OCI-M2 (cell line): Measurements from ENCODE around the gene PAM.

Source experiments
- DNase-seq: peaks from one replicate; lab custom pipeline; 2025; ENCODE audit not compliant: unreplicated experiment; lab: John Stamatoyannopoulos, UW

Gene PAM

DNA sequence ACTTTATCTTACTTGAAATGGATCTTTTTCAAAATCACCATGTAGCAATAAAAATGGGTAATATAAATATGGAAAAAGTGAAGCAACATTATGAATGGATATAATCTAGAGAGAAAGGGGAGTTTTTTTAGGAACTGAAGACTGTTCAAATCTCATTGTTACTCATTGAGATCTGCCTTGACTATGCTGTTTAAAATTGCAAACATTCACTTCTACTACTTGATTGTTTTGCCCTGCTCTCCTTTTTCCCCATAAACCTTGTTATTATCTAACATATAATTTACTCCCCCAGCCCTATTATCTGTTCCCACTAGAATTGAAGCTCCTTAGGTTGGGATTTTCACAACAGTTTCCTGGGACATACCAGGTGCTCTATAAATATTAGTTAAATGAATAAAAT is 22.0 kb downstream of the PAM start:
- no peak for DNase-seq

DNA sequence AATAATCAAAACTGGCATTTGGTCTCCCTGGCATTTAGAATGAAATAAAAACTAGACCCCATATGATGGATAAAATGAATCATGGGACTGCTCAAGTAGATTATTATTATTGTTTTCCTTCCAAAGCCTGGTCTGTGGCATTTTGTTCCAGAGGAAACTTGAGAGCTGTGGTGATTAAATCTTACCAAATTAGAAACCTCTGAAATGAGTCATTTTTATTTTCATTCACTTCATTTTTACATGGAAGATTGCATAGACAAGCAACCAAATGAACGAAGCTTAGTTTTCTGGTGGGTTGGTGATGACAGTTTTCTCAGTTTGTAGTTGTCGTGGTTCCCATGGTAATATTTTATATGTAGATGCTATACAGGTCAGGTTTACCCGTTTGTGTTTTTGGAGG is 23.4 kb downstream of the PAM start:
- DNase-seq: no peak

DNA sequence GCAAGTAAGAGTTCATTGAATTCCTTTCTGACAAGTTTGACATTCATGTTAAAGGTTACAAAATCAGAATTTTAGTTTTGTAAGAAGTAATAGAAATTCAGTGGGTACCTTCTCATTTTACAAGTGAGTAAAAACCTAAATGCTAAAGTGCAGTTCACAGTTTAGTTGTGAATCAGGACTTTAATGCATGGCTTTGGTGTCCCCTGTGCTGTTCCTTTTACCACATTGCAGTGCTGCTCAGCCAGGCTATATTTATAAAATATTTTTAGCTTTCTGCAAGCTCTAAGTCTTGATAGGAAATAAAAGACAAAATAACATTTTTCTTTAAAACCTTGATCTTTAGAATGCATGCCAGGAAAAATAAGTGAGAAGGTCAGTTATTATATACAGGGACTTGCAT is 26.3 kb downstream of the PAM start:
- no peak for DNase-seq

DNA sequence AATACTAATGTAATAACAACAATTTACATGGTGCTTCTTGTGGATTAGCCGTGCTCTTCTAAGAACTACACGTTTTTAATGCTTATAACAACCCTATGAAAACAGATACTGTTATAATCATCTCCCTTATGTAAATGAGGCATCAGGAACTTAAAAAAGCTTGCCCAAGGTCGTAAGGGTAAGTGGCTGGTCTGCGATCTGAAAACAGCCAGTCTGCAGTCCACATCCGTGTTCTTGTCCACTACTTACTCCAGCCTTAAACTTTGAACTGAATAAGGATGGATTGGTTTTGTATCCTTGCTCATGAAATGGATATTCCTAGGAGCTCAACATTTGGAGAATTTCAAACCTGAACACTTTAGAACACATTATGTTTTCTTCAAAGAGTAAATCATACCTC is 26.7 kb downstream of the PAM start:
- DNase-seq: no peak

DNA sequence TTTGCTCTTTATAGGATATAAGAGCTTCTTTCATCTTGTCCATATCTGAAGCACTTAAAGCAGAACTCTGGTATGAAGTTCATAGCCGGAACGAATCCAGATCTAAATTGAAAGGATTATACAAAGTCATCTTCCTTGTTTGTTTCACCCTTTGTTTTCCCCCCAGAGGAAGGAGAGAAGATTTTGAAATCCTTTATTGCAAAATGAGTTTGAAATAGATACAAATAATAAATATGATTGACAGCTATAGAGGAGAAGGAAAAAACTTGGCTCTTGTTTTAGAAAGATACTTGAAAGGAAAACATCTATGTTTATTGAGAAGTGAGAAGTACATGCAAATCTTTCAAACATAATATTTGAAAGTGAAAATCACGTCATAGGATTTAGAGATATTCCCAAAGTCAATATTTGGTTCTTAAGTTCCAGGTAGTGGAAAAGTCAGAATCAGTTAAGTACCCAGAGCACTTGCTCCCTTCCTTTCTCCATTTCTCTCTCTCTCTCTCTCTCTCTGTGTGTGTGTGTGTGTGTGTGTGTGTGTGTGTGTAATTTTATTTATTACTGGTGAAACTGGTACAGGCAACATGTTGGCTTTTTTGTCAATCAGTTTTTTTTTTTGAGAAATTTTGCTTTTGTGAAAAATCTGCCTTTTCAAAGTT is 27.2 kb downstream of the PAM start:
- DNase-seq: no peak

DNA sequence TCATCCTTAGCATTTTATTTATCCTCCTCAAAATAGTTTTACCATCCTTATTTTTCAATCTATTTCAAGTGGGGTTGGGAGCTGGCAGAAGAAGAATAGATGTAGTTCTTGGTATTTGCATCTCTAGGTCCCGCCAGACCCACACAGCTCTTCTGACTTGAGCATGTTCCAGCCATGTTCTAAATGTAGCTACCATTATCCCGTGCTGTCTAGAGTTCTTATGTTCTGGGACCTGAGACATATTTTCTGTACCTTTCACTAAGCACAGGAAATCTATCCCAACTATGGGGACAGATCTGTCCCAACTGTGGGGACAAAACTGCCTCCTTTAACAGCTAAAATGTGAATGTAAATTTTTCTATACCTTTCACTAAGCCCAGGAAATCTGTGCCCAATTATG is 32.0 kb downstream of the PAM start:
- DNase-seq: no peak

DNA sequence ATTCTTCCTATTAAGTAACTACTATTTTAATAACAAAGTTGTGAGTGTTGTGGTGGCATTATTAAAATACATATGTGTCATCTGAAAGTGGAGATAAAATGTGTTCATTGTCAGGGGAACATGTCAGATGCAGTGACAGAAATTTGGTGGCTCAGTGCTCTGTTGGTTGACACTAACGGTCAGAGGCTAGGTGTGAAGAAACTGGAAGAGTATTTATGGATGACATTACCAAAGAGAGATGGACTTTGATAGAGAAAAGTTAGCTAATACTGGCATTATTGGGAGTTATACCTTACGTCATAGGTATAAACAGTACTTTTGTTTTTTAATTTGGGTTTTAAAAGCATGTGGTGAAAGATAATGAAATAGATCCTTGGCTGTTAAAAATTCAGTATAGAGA is 33.7 kb downstream of the PAM start:
- DNase-seq: no peak

DNA sequence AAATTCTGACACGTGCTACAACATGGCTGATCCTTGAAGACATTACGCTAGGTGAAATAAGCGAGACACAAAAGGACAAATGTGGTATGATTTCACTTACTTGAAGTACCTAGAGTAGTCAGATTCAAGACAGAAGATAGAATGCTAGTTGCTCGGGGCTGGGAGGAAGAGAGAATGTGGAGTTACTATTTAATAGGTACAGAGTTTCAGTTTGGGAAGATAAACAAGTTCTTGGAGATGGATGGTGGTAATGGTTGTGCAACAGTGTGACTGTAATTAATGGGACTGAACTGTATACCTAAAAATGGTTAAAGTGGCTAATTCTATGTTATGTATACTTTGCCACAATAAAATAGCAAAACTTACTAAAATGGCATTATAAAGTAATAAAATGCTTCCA is 34.4 kb downstream of the PAM start:
- DNase-seq: no peak

DNA sequence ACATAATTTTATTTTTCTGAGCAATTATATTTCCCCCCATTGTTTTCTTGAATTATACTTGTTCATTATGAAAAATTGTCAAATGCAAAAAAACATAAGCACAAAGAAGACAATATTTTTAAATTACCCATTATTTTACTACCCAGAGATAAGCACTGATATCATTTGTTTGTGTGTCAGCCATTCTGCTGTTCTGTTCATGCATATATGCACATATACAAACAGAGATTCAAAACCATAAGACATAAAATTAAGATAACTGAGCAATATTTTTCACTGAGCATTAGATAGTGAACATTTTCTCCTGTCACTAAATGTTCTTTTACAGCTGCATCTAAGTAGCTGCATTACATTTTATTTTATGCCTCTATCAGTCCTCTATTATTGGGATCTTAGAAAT is 35.6 kb downstream of the PAM start:
- no peak for DNase-seq

DNA sequence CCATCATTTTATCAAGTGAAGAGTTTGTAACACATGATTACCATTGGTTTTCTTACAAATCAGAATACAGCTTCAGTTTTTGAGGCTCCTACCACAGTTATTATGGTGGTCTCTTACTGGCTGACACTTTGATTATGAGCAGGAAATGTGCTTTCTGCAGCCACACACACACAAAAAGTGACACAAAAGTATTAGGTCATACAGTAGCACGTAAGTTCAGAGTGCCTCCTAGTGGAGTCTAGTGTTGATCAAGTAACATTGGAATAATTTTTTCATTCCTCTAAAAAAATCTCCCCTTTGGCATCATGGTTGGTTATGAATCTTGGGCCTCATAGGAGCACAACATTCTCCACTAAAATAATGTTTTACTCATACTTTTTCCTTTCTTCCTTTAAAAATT is 37.6 kb downstream of the PAM start:
- DNase-seq: no peak

DNA sequence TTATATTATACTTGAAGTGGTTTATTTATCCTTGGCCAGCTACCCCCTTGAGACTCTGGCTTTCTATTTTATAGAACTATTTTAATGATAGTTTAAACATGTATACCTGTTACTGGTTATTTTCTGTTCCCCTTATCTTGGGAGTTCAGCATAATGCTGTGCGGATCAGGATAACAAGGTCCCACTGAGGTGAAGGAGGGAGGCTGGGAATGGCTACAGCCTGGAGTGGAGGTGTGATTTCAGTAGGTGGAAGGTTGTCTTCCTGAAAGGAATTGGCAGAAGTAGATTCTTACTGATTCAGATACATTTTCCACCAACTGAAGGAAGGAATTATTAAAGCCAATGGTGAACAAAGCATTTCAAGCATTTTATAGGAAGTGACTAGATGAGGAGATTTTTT is 38.9 kb downstream of the PAM start:
- DNase-seq: no peak

DNA sequence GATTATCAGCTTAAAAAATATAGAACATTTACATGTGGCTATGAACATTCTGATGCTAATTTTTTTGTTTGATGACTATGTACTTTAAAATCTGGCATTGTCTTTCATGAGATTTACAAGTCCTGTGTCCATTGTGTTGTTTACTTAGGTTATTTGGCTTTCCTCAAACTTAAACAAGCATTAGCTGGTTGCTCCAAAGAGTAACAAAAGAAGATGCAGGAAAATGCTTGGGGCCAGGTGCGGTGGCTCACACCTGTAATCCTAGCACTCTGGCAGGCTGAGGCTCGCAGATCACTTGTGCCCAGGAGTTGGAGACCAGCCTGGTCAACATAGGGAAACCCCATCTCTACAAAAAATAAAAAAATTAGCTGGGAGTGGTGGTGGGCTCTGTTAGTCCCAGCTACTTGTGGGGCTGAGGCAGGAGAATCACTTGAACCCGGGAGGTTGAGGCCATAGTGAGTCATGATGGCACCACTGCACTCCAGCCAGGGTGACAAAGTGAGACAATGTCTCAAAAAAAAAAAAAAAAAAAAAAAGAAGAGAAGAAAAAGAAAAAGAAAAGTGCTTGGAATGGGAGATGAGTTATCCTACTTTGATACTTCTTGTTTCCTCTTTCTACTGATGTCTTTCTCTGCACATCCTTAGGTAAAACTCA is 39.7 kb downstream of the PAM start:
- no peak for DNase-seq

DNA sequence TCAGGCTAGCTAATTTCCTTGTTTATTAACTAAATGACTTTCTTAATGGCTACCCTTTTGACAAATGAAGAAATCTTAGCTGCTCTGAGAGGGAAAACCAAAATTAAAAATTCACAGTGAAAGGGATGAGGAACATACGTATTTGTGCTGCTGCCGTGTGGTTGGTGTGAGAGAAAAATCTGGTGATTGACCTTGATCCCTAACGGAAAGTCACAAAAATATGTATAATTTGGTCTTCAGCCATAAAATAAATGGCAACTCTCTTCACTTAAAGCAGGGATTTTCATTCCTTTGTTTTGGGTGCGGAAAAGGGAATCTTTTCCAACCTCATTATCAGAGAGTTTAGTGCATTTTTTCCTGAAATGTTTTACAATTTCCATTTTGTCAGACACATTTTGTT is 40.4 kb downstream of the PAM start:
- no peak for DNase-seq

DNA sequence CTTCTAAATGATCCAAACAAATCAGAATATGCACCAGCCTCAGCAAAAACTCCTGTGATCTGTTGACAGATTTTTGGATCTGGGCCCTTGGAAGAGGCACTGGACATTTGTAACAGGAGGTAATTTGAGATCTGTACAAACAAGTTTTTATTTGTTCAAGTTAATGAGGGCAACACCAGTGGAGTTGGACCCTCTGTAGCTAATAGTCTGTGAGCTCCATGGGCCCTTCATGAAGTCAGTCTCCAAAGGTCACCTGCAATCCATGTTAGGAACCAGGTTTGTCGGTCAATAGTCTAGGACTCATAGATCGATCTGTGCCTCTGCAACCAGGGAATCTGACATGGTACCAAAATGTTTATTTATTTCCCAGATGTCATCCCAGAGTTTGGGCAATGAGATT is 40.9 kb downstream of the PAM start:
- no peak for DNase-seq

DNA sequence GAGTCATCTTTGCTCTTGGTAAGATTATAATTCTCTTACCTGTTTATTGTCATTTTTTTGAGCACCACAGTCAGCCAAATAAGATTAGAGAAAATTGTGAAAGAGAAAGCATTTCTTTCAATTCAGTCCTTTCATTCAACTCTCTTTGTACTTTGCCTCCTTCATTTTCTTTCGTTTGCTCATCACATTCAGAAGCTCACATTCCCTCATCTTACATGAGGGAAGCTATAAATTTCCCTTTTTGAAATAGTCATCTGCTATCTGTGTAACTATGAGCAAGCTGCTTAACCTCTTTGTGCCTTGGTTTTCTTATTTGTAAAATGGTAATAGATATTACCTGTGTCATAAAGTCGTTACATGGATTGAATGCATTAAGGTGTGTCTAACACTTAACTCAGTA is 41.4 kb downstream of the PAM start:
- DNase-seq: no peak

DNA sequence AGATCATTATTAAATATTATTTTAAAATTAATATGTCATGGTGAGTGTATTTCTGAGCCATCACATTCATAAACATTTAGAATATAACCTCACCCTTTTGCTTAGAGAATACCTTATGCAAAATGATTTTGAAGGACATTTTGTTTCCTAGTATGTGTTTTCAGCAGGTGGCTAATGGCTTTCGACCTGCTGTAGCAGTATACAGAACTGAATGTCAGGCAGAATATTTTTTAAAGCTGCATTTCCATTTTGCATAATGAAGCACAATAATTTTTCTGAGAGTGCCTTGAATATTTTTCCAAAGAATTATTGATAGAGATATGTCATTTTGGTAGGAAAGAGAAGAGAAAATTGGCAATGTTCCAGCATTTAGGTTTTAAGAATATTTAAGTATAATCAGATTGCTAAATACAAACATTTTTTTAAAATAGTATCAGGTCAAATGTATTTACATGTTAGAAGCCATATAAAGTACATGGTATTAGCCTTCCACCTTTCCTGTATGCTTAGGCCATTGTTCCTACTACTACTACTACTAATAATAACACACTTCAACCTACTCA is 42.3 kb downstream of the PAM start:
- DNase-seq: no peak

DNA sequence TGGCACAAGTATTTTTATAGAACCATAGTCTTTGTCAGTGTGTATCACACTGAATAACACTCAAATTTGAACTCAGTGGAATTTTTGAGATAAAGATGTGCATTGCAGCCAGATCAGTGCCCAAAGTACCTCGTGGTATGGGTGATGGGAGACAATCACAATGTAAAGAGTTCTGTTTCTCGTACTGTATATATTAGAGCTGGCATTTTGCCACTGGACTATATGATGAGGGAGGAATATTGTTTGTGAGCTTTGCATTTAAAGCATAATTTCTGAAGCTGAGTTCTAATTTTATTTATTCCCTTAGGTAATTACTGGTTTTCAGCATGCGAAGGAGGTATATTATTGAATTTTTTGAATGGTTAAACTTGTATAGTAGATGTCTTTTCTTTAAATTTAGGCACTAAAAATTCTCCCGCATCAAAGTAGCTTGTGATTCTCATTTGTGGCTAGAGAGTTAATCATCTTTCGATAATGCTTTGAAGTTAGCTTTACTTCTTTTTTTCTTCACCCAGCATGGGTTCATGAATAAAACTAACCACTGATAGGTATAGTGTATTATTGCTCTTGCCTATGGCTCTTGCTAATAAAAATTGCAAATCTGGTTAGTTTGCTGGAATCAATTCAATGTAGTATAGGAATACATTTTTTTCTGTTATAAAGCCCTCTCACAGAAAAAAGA is 43.1 kb downstream of the PAM start:
- no peak for DNase-seq

DNA sequence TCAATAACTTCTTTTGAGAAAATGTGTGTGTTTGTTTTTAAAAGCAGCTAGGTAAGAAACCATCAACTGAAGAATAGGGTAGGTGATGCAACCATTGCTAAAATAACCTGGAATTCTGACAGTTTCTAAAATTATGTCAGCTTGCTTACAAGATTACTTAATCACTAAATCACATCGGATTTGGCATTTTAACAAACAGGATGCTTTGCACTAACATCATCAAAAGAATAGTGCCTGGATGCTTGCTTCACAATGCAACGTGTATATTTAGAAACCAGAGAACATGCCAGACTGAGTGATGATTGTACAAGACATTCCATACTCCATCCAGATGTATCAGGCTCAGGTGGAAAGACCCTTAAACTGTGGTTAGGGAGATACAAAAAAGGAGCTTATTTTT is 43.9 kb downstream of the PAM start:
- DNase-seq: no peak

DNA sequence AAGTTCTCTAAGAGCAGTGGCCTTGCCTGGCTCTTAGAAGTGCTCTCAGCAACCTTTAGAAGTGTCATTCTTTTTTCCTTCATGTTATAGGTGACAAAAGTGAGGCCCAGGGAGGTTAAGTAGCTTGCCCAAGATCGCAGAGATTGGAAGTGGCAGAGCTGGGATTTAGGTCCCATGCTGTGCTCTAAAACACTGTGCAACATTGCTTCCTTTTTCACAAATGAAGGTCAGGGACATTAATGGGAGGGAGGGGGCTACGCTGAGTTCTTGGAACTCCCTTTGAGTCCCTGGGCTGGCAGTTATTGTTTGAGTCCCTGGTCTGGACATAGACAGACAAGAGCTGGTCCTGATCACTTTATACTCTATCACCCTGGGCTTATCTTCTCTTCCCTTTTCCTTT is 45.3 kb downstream of the PAM start:
- no peak for DNase-seq

DNA sequence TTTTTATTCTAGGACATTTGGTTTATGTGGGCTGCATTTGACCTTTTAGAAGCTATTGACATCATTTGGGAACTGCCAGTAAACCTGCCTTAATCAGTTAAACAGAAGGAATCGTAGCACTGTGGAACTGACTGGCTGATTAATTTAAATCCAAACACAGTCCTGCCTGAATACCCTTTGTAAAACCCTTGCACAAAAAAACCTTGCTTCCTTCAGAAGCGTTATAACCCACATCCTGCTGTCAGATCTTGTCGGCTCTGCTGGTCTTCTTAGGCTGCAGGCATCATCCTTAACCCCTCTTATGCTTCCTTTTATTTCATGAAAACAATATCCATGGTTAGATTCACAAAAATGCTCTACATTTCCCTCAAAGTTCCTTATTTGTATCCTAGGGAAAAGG is 46.3 kb downstream of the PAM start:
- no peak for DNase-seq

DNA sequence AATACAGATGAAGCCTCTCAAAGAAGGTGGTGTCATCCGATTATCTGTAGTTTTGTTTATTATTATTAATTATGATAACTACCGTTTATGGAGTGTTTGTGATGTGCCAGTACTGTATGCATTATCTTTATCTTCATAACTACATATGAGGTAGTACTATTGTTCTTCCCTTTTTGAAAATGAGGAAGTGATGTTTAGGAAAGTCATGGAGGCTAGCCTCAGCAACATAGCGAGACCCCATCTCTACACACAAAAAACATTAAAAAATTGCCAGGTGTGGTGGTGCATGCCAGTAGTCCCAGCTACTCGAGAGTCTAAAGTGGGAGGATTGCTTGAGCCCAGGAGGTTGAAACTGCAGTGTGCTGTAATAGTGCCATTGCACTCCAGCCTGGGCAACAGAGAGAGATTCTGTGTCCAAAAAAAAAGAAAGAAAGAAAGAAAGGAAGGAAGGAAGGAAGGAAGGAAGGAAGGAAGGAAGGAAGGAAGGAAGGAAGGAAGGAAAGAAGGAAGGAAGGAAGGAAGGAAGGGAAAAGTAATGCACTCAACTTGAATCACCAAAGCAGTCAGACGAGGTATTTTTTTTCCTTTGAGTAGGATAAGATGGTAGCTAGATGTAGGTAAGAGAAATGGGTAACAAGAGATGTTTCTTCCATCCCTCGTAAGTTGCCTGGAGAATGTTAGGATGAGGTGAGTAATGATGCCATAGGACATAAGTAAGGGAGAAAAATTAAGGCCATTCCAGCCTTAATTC is 47.8 kb downstream of the PAM start:
- DNase-seq: no peak
